IMR-90 (cell line): ENCODE data around the gene KRTAP10-1. TPM values are rescaled to one million over a fixed set of nuclear protein-coding genes. Genes with fewer than 3 reads are reported as not detected.

Experiments used
- ATAC-seq: fragments of 200-7000 bp; cut with Tn5 transposase; 2 replicates; pipeline ENCODE4 v1.9.1; 2020; ENCODE audit warnings: low read depth, mild to moderate bottlenecking, moderate library complexity
- BruUV-seq: library from RNA; stranded (reverse); fragments of 400-500 nt; replicated peaks from 2 replicates; lab custom pipeline; 2021; lab: Mats Ljungman, UMichigan
- CTCF ChIA-PET: fragments of 300-600 bp; formaldehyde crosslinking; extraction: SDS; loops from one replicate; lab custom pipeline; 2021; ENCODE audit warnings: antibody characterized with exemption; lab: Yijun Ruan, JAX
- POLR2A ChIA-PET: fragments of 300-600 bp; sonication (Branson Sonifier 250); formaldehyde crosslinking; loops from one replicate; lab custom pipeline; 2022; ENCODE audit warnings: antibody characterized with exemption; ENCODE audit not compliant: unreplicated experiment; lab: Charles Lee
- DNase-seq: peaks from one replicate; pipeline ENCODE4 v3.0.0; 2013
- H2AFZ ChIP-seq: replicated peaks from 2 replicates; pipeline ENCODE3; 2013; ENCODE audit warnings: low read length, mild to moderate bottlenecking; ENCODE audit not compliant: poor library complexity
- H2AK5ac ChIP-seq: 2 replicates; pipeline ENCODE4 v1.6.1; 2013; ENCODE audit warnings: low read depth, low read length, inconsistent platforms
- H2AK9ac ChIP-seq: replicated peaks from 2 replicates; pipeline ENCODE3; 2013; ENCODE audit warnings: mild to moderate bottlenecking, low read depth, low read length, moderate library complexity; ENCODE audit not compliant: poor library complexity
- H2BK120ac ChIP-seq: 2 replicates; pipeline ENCODE4 v1.6.1; 2013; ENCODE audit warnings: low read depth, low read length, inconsistent platforms
- H2BK15ac ChIP-seq: 3 replicates; pipeline ENCODE4 v1.6.1; 2013; ENCODE audit warnings: low read depth, low read length, inconsistent platforms
- H2BK20ac ChIP-seq: 2 replicates; pipeline ENCODE4 v1.6.1; 2013; ENCODE audit warnings: low read depth, mild to moderate bottlenecking, inconsistent platforms, low read length, moderate library complexity
- H2BK5ac ChIP-seq: 2 replicates; pipeline ENCODE4 v1.6.1; 2013; ENCODE audit warnings: mild to moderate bottlenecking, low read depth, low read length, inconsistent platforms; ENCODE audit not compliant: poor library complexity, severe bottlenecking
- H3K14ac ChIP-seq: replicated peaks from 2 replicates; pipeline ENCODE4 v1.6.1; 2013; ENCODE audit warnings: low read depth, low read length, inconsistent platforms
- H3K18ac ChIP-seq: 2 replicates; pipeline ENCODE4 v1.6.1; 2013; ENCODE audit warnings: low read depth, low read length, control low read depth
- H3K23ac ChIP-seq: 2 replicates; pipeline ENCODE4 v1.6.1; 2013; ENCODE audit warnings: low read depth, low read length, inconsistent platforms
- H3K27ac ChIP-seq: 2 replicates; pipeline ENCODE4 v1.5.1; 2013; ENCODE audit warnings: mild to moderate bottlenecking, control low read depth, low read length; ENCODE audit not compliant: insufficient read depth
- H3K27me3 ChIP-seq: 2 replicates; pipeline ENCODE4 v1.6.1; 2013; ENCODE audit warnings: low read length; ENCODE audit not compliant: control insufficient read depth, insufficient read depth
- H3K36me3 ChIP-seq: 2 replicates; pipeline ENCODE4 v1.6.1; 2013; ENCODE audit warnings: low read length, mixed read lengths; ENCODE audit not compliant: control insufficient read depth, insufficient read depth
- H3K4ac ChIP-seq: 2 replicates; pipeline ENCODE4 v1.6.1; 2013; ENCODE audit warnings: low read depth, low read length, inconsistent platforms
- H3K4me1 ChIP-seq: 2 replicates; pipeline ENCODE4 v1.6.1; 2013; ENCODE audit warnings: low read length, mixed read lengths; ENCODE audit not compliant: control insufficient read depth, insufficient read depth
- H3K4me2 ChIP-seq: 2 replicates; pipeline ENCODE4 v1.6.1; 2013; ENCODE audit warnings: low read depth, mild to moderate bottlenecking, control low read depth, low read length, moderate library complexity
- H3K4me3 ChIP-seq: 2 replicates; pipeline ENCODE4 v1.5.1; 2013; ENCODE audit warnings: low read depth, mild to moderate bottlenecking, control low read depth, low read length, moderate library complexity; ENCODE audit not compliant: insufficient read depth
- H3K56ac ChIP-seq: 2 replicates; pipeline ENCODE4 v1.6.1; 2013; ENCODE audit warnings: low read length, inconsistent platforms; ENCODE audit not compliant: insufficient read depth; ENCODE audit errors: extremely low read depth
- H3K79me1 ChIP-seq, 2 experiments: 2 replicates each; pipeline ENCODE4 v1.6.1; 2013; ENCODE audit warnings: low read length in 2 of 2, inconsistent platforms in 1 of 2, low read depth in 1 of 2
- H3K9ac ChIP-seq: 2 replicates; pipeline ENCODE4 v1.6.1; 2013; ENCODE audit warnings: low read depth, low read length, control low read depth
- H3K9me1 ChIP-seq: 2 replicates; pipeline ENCODE4 v1.6.1; 2013; ENCODE audit warnings: low read length, inconsistent platforms; ENCODE audit not compliant: insufficient read depth
- H3K9me3 ChIP-seq: 2 replicates; pipeline ENCODE4 v1.6.1; 2013; ENCODE audit warnings: low read length; ENCODE audit not compliant: control insufficient read depth, insufficient read depth
- H4K20me1 ChIP-seq: 2 replicates; pipeline ENCODE4 v1.6.1; 2013; ENCODE audit warnings: low read length, inconsistent platforms; ENCODE audit not compliant: insufficient read depth
- H4K5ac ChIP-seq: 2 replicates; pipeline ENCODE4 v1.6.1; 2013; ENCODE audit warnings: mild to moderate bottlenecking, low read depth, low read length, control low read depth
- H4K8ac ChIP-seq, 2 experiments: 2 replicates each; pipeline ENCODE4 v1.6.1; 2013; ENCODE audit warnings: low read depth in 2 of 2, low read length in 2 of 2, control low read depth in 1 of 2, inconsistent platforms in 1 of 2
- H4K91ac ChIP-seq: 2 replicates; pipeline ENCODE4 v1.6.1; 2013; ENCODE audit warnings: low read depth, low read length, inconsistent platforms; ENCODE audit not compliant: insufficient read depth
- MAFK ChIP-seq: IDR thresholded peaks from 2 replicates; pipeline ENCODE4 v1.6.1; 2012; ENCODE audit warnings: low read depth, low read length, improper control_type of control experiment
- MXI1 ChIP-seq: IDR thresholded peaks from 2 replicates; pipeline ENCODE4 v1.6.1; 2012; ENCODE audit warnings: low read depth, mild to moderate bottlenecking, low read length, moderate library complexity, borderline replicate concordance
- NFE2L2 ChIP-seq: fragments of 150-350 bp; IDR thresholded peaks from 2 replicates; pipeline ENCODE4 v1.6.1; 2016; ENCODE audit warnings: low read depth, mild to moderate bottlenecking, low read length
- POLR2A ChIP-seq: IDR thresholded peaks from 2 replicates; pipeline ENCODE4 v1.6.1; 2012; ENCODE audit warnings: mild to moderate bottlenecking, low read depth, low read length
- RAD21 ChIP-seq: IDR thresholded peaks from 2 replicates; pipeline ENCODE4 v1.6.1; 2012; ENCODE audit warnings: low read length, improper control_type of control experiment
- WGBS, 2 experiments: methylation state at CpG; one replicate each; pipeline versions ENCODE4 v1.1.5 to v1.1.7; 2013; ENCODE audit warnings: missing lambda C conversion rate in 2 of 2; ENCODE audit not compliant: insufficient read length in 1 of 2; ENCODE audit errors: extremely low coverage in 2 of 2; 5-methylcytosine and 5-hydroxymethylcytosine counted together
- dilution Hi-C: fragments of 300-500 bp; cut with HindIII; formaldehyde crosslinking; loops from one replicate; pipeline ENCODE4 v1.14.3; 2018; ENCODE audit warnings: low sequenced_read_pairs; ENCODE audit not compliant: unreplicated experiment
- in situ Hi-C: fragments of 300-500 bp; cut with MboI; formaldehyde crosslinking; loops from 3 replicates; pipeline ENCODE4 v1.14.3; 2019; ENCODE audit warnings: low sequenced_read_pairs, inconsistent platforms, mixed read lengths
- intact Hi-C: fragments of 100-400 bp; cut with micrococcal nuclease; formaldehyde crosslinking; loops from 2 replicates; pipeline ENCODE4 v1.10.0; 2022
- polyA plus RNA-seq, 3 experiments: library from polyadenylated mRNA; depleted of rRNA; stranded (reverse); fragments of >200 nt; gene quantifications; 2 replicates each; pipeline ENCODE4 v1.2.3, GENCODE V29; 2012; ENCODE audit warnings: low replicate concordance in 1 of 3
- total RNA-seq: library from RNA; depleted of rRNA; stranded (reverse); fragments of >200 nt; gene quantifications from 2 replicates; pipeline ENCODE4 v1.2.3, GENCODE V29; 2012
- TF ChIP-seq, protein P1 (sequence below): conservative IDR thresholded peaks from 2 replicates; pipeline ENCODE4 v1.5.1; 2012; ENCODE audit warnings: mild to moderate bottlenecking, low read depth, low read length, improper control_type of control experiment

Gene KRTAP10-1
- total and polyA plus RNA-seq, 2 of the 4 experiments (the other 2 are of a cell fraction), result not detected

DNA sequence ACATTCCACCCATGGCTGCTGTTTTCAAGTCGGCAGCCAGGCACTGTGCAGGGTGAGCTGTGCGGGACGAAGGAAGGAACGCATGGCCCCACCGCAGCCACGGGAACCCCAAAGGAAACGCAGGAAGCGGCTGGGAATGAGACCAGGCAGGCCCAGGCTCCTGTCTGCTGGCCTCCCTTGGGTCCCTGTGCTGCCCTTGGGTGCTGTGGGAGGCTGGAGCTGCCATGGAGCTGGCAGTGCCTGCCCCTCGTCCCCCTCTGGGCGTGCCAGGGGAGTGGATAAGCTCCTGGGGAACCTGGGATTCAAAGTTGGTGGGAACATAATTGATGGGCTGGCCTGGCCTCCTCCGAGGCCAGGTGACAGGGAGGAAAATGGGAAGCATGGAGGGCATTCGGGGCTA, 28.3 kb upstream of the KRTAP10-1 start:
- Histone ChIP-seq H4K20me1 (no peaks in the 10 kb centered on the region), H3K4me1 (no peaks in the 10 kb centered on the region), H4K5ac (no peak overlapping the region), H2BK20ac (no peak overlapping the region), H2AFZ (no peak overlapping the region), H3K9ac (no peak overlapping the region), H3K56ac (no peak overlapping the region), H3K14ac (no peak overlapping the region), H4K8ac (no peak overlapping the region), H3K18ac (no peak overlapping the region), H3K27me3 (peaks cover 2% of the 10 kb centered on the region; the same call in 1 of the 2 replicates), H3K9me3 (peaks cover 4% of the 10 kb centered on the region), H3K4ac (no peak overlapping the region), H3K4me3 (no peak overlapping the region), H2BK120ac (no peak overlapping the region), H2BK15ac (no peak overlapping the region), H3K4me2 (no peak overlapping the region), H3K36me3 (no peaks in the 10 kb centered on the region), H4K91ac (no peak overlapping the region), H3K79me1 (no peaks in the 10 kb centered on the region), H2BK5ac (no peak overlapping the region), H3K23ac (no peak overlapping the region), H2AK9ac (no peak overlapping the region), H3K27ac (no peak overlapping the region), H3K9me1 (no peaks in the 10 kb centered on the region), H2AK5ac (no peak overlapping the region)
- no TSS peak for BruUV-seq
- dilution Hi-C loops (no loop called here), in situ Hi-C loops (no loop called here), intact Hi-C loops (no loop called here)
- ATAC-seq (no peak), DNase-seq (no peak)
- 38% methylated on average over 3 of the region's 12 CpGs; no CpG with 5 or more reads in 1 of the 2 experiments for WGBS, 2 experiments
- POLR2A ChIA-PET, result no interaction called here
- TF ChIP-seq, protein P1, sequence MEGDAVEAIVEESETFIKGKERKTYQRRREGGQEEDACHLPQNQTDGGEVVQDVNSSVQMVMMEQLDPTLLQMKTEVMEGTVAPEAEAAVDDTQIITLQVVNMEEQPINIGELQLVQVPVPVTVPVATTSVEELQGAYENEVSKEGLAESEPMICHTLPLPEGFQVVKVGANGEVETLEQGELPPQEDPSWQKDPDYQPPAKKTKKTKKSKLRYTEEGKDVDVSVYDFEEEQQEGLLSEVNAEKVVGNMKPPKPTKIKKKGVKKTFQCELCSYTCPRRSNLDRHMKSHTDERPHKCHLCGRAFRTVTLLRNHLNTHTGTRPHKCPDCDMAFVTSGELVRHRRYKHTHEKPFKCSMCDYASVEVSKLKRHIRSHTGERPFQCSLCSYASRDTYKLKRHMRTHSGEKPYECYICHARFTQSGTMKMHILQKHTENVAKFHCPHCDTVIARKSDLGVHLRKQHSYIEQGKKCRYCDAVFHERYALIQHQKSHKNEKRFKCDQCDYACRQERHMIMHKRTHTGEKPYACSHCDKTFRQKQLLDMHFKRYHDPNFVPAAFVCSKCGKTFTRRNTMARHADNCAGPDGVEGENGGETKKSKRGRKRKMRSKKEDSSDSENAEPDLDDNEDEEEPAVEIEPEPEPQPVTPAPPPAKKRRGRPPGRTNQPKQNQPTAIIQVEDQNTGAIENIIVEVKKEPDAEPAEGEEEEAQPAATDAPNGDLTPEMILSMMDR, result no peak
- TF ChIP-seq RAD21, result no peak
- no peak for TF ChIP-seq NFE2L2
- no peak for TF ChIP-seq POLR2A
- no peak for TF ChIP-seq MAFK
- TF ChIP-seq MXI1, result no peak
- CTCF ChIA-PET, result interaction anchor here (0.6 kb wide), 1 partner anchor 31 kb away, joined by 3 read pairs; no protein-coding TSS in a partner anchor
